SK-N-SH (cell line): Measurements from ENCODE around the gene P2RY11. TPM values are rescaled to one million over a fixed set of nuclear protein-coding genes. Genes with fewer than 3 reads are reported as not detected.

ENCODE experiments used
- CTCF ChIA-PET: fragments of 300-600, 350-600 bp; formaldehyde crosslinking; extraction: SDS; loops from one replicate; lab custom pipeline; 2021; lab: Yijun Ruan, JAX
- POLR2A ChIA-PET: fragments of 350-600 bp; sonication (Branson Sonifier 250); formaldehyde crosslinking; extraction: SDS; loops from one replicate; lab custom pipeline; 2020; ENCODE audit warnings: antibody characterized with exemption, inconsistent platforms; lab: Yijun Ruan, JAX
- DNase-seq: peaks from one replicate; pipeline ENCODE4 v3.0.0; 2012
- H2AFZ ChIP-seq: fragments of 200-600 bp; sonication (generic); 2 replicates; pipeline ENCODE4 v1.8.1; 2016; ENCODE audit warnings: antibody characterized with exemption, mild to moderate bottlenecking, low read depth
- H3F3A ChIP-seq: fragments of 200-600 bp; sonication (generic); replicated peaks from 2 replicates; pipeline ENCODE3; 2016; ENCODE audit warnings: antibody characterized with exemption, mild to moderate bottlenecking; ENCODE audit not compliant: insufficient read depth
- H3K27ac ChIP-seq, 2 experiments: fragments of 200-500 bp in 1 of 2; fragments of 200-600 bp in 1 of 2; sonication (Bioruptor generic) in 1 of 2; sonication (generic), shearing (Covaris generic) in 1 of 2; 2 replicates each; pipeline versions ENCODE4 v1.5.1 to v1.6.1; 2014 to 2016; ENCODE audit warnings: low read depth in 2 of 2, inconsistent platforms in 1 of 2, low read length in 1 of 2, mild to moderate bottlenecking in 1 of 2, mixed read lengths in 1 of 2
- H3K27me3 ChIP-seq: fragments of 200-600 bp; sonication (generic), shearing (Covaris generic); 2 replicates; pipeline ENCODE4 v1.6.1; 2016; ENCODE audit warnings: mixed run types; ENCODE audit not compliant: insufficient read depth
- H3K36me3 ChIP-seq, 2 experiments: fragments of 200-500 bp in 1 of 2; fragments of 200-600 bp in 1 of 2; sonication (Bioruptor generic) in 1 of 2; sonication (generic) in 1 of 2; replicated peaks in 1 of 2; 2 replicates each; pipeline versions ENCODE3 to v1.5.1; 2014 to 2016; ENCODE audit warnings: low read length in 1 of 2, mild to moderate bottlenecking in 1 of 2; ENCODE audit not compliant: insufficient read depth in 2 of 2, control insufficient read depth in 1 of 2
- H3K4me1 ChIP-seq, 2 experiments: fragments of 200-500 bp in 1 of 2; fragments of 200-600 bp in 1 of 2; sonication (Bioruptor generic) in 1 of 2; sonication (generic), shearing (Covaris generic) in 1 of 2; 2 replicates each; pipeline versions ENCODE4 v1.5.1 to v1.6.1; 2014 to 2016; ENCODE audit warnings: low read depth in 1 of 2, low read length in 1 of 2, mixed run types in 1 of 2; ENCODE audit not compliant: insufficient read depth in 2 of 2, control insufficient read depth in 1 of 2
- H3K4me2 ChIP-seq: fragments of 200-600 bp; sonication (generic), shearing (Covaris generic); 2 replicates; pipeline ENCODE4 v1.6.1; 2017; ENCODE audit warnings: mixed run types
- H3K4me3 ChIP-seq, 2 experiments: fragments of 200-500 bp in 1 of 2; fragments of 200-600 bp in 1 of 2; sonication (Bioruptor generic) in 1 of 2; sonication (generic), shearing (Covaris generic) in 1 of 2; 2 replicates each; pipeline versions ENCODE4 v1.5.1 to v1.8.1; 2014 to 2016; ENCODE audit warnings: low read depth in 2 of 2, inconsistent platforms in 1 of 2, low read length in 1 of 2, mild to moderate bottlenecking in 1 of 2, mixed read lengths in 1 of 2, moderate library complexity in 1 of 2
- H3K79me2 ChIP-seq: fragments of 200-600 bp; sonication (generic); 2 replicates; pipeline ENCODE4 v1.8.1; 2017; ENCODE audit warnings: mild to moderate bottlenecking; ENCODE audit not compliant: insufficient read depth
- H3K9ac ChIP-seq: fragments of 200-600 bp; sonication (generic); 2 replicates; pipeline ENCODE4 v1.6.1; 2017; ENCODE audit warnings: mixed run types
- H3K9me2 ChIP-seq: fragments of 200-600 bp; sonication (generic); 2 replicates; pipeline ENCODE4 v1.6.1; 2017; ENCODE audit warnings: mixed run types
- H3K9me3 ChIP-seq: fragments of 200-600 bp; sonication (generic); 2 replicates; pipeline ENCODE4 v1.6.1; 2017; ENCODE audit warnings: mixed run types, mild to moderate bottlenecking, moderate library complexity
- H4K20me1 ChIP-seq: fragments of 200-600 bp; sonication (generic); 2 replicates; pipeline ENCODE4 v1.6.1; 2017; ENCODE audit warnings: mild to moderate bottlenecking, mixed run types; ENCODE audit not compliant: insufficient read depth
- CHD2 ChIP-seq: fragments of 150-350 bp; IDR thresholded peaks from 2 replicates; pipeline ENCODE4 v1.6.1; 2018; ENCODE audit warnings: low read length; ENCODE audit not compliant: partially characterized antibody
- ELF1 ChIP-seq: IDR thresholded peaks from 2 replicates; pipeline ENCODE4 v1.4.0; 2012
- GABPA ChIP-seq: IDR thresholded peaks from 2 replicates; pipeline ENCODE4 v1.4.0; 2012; ENCODE audit warnings: low read depth, mild to moderate bottlenecking
- GATA2 ChIP-seq: sonication (generic); formaldehyde crosslinking; IDR thresholded peaks from 2 replicates; pipeline ENCODE4 v1.5.0; 2020; ENCODE audit warnings: mild to moderate bottlenecking, missing genetic modification reagents
- JUND ChIP-seq: IDR thresholded peaks from 2 replicates; pipeline ENCODE4 v1.4.0; 2012
- MAX ChIP-seq: IDR thresholded peaks from 2 replicates; pipeline ENCODE4 v1.4.0; 2012; ENCODE audit warnings: low read depth
- MEF2A ChIP-seq: IDR thresholded peaks from 2 replicates; pipeline ENCODE4 v1.4.0; 2012; ENCODE audit warnings: low read depth, borderline replicate concordance
- NFIC ChIP-seq: IDR thresholded peaks from 2 replicates; pipeline ENCODE4 v1.4.0; 2012; ENCODE audit warnings: borderline replicate concordance
- PBX3 ChIP-seq: IDR thresholded peaks from 2 replicates; pipeline ENCODE4; 2012
- POLR2AphosphoS5 ChIP-seq: IDR thresholded peaks from 2 replicates; pipeline ENCODE4 v1.6.1; 2012; ENCODE audit warnings: low read depth, low read length
- RAD21 ChIP-seq: IDR thresholded peaks from 2 replicates; pipeline ENCODE4 v1.6.1; 2012; ENCODE audit warnings: mild to moderate bottlenecking, low read length
- RCOR1 ChIP-seq: fragments of 150-350 bp; IDR thresholded peaks from 2 replicates; pipeline ENCODE4 v1.6.1; 2017; ENCODE audit warnings: antibody characterized with exemption, low read length
- REST ChIP-seq: IDR thresholded peaks from 2 replicates; pipeline ENCODE4 v1.6.1; 2012; ENCODE audit warnings: mild to moderate bottlenecking, low read depth, low read length, moderate library complexity
- RFX5 ChIP-seq: IDR thresholded peaks from 2 replicates; pipeline ENCODE4 v1.6.1; 2012; ENCODE audit warnings: mild to moderate bottlenecking, improper control_type of control experiment, low read length
- SIN3A ChIP-seq: IDR thresholded peaks from 2 replicates; pipeline ENCODE4 v1.6.1; 2012; ENCODE audit warnings: low read depth, mild to moderate bottlenecking, low read length, moderate library complexity, borderline replicate concordance
- SMC3 ChIP-seq: IDR thresholded peaks from 2 replicates; pipeline ENCODE4 v1.6.1; 2012; ENCODE audit warnings: low read depth, low read length, improper control_type of control experiment
- TAF1 ChIP-seq: IDR thresholded peaks from 2 replicates; pipeline ENCODE4 v1.6.1; 2012; ENCODE audit warnings: low read depth, mild to moderate bottlenecking, low read length, moderate library complexity, borderline replicate concordance
- TCF12 ChIP-seq: IDR thresholded peaks from 2 replicates; pipeline ENCODE4 v1.4.0; 2012
- TEAD4 ChIP-seq: IDR thresholded peaks from 2 replicates; pipeline ENCODE4 v1.4.0; 2012; ENCODE audit warnings: mild to moderate bottlenecking, borderline replicate concordance; ENCODE audit not compliant: insufficient read depth
- YY1 ChIP-seq: IDR thresholded peaks from 2 replicates; pipeline ENCODE4 v1.4.0; 2012; ENCODE audit warnings: low read depth, mild to moderate bottlenecking
- ZBTB33 ChIP-seq: IDR thresholded peaks from 2 replicates; pipeline ENCODE4 v1.4.0; 2012; ENCODE audit warnings: low read depth, borderline replicate concordance
- WGBS: methylation state at CpG from one replicate; pipeline ENCODE4 v1.1.6; 2017; ENCODE audit warnings: low lambda C conversion rate; 5-methylcytosine and 5-hydroxymethylcytosine counted together
- polyA plus RNA-seq, 3 experiments: library from polyadenylated mRNA; depleted of rRNA; stranded (reverse); fragments of >200 nt; gene quantifications; 2 replicates each; pipeline ENCODE4 v1.2.3, GENCODE V29; 2012

P2RY11 gene
- polyA plus RNA-seq, 1 of the 3 experiments (the other 2 are of a cell fraction): 6.8 TPM

- Histone ChIP-seq H3K27me3 (no peaks in the 10 kb centered on the region), H4K20me1 (no peaks in the 10 kb centered on the region), H3K4me1 (peaks cover 0 to 20% of the 10 kb centered on the region in 2 experiments; a peak in 1 of 4 replicates), H3K9ac (no peak overlapping the region), H3K9me3 (no peaks in the 10 kb centered on the region), H3K36me3 (peaks cover 39 to 75% of the 10 kb centered on the region in 2 experiments), H3K27ac (no peak overlapping the region), H3K4me2 (no peak overlapping the region), H3K4me3 (no peak overlapping the region), H2AFZ (no peak overlapping the region), H3F3A (no peaks in the 10 kb centered on the region), H3K79me2 (no peaks in the 10 kb centered on the region; the same call in 1 of the 2 replicates), H3K9me2 (no peaks in the 10 kb centered on the region)
- TF ChIP-seq MAX (no peak), POLR2AphosphoS5 (no peak), RFX5 (no peak), RCOR1 (no peak), REST (no peak), PBX3 (no peak), TCF12 (no peak), CHD2 (no peak), GATA2 (no peak), GABPA (no peak), JUND (no peak), YY1 (no peak), RAD21 (no peak), ELF1 (no peak), SMC3 (no peak)
- CTCF ChIA-PET: interaction anchor here (1.1 kb wide), 1 partner anchor 107 kb away, joined by 3 read pairs; no protein-coding TSS in a partner anchor
- POLR2A ChIA-PET: interaction anchor here (0.6 to 0.7 kb wide), 2 partner anchors 29 to 51 kb away, joined by 3 to 5 read pairs; partner anchors contain the start of gene DNMT1
- no peak for DNase-seq
- WGBS: 94% methylated on average over 11 of the region's 11 CpGs
Measured at GRCh38 chr19:10143681-10144080, 32.2 kb downstream of the P2RY11 start.

GRCh38 chr19:10144361-10144760, 32.9 kb downstream of the P2RY11 start:
- Histone ChIP-seq H3K79me2 (no peaks in the 10 kb centered on the region; the same call in 1 of the 2 replicates), H3K9ac (no peak overlapping the region), H3K4me1 (peaks cover 0 to 13% of the 10 kb centered on the region in 2 experiments; a peak in 1 of 4 replicates), H3K27ac (no peak overlapping the region), H3K27me3 (no peaks in the 10 kb centered on the region), H3K9me2 (no peaks in the 10 kb centered on the region), H3K4me2 (no peak overlapping the region), H3K9me3 (no peaks in the 10 kb centered on the region), H3F3A (no peaks in the 10 kb centered on the region), H4K20me1 (no peaks in the 10 kb centered on the region), H3K36me3 (peaks cover 43 to 73% of the 10 kb centered on the region in 2 experiments), H3K4me3 (no peak overlapping the region), H2AFZ (no peak overlapping the region)
- CTCF ChIA-PET: interaction anchor here (0.7 kb wide), 1 partner anchor 27 kb away, joined by 3 read pairs; no protein-coding TSS in a partner anchor
- DNase-seq: no peak
- POLR2A ChIA-PET: no interaction called here
- WGBS: 100% methylated on average over 9 of the region's 10 CpGs
- no peak for TF ChIP-seq MEF2A
- no peak for TF ChIP-seq NFIC
- TF ChIP-seq RAD21: no peak
- no peak for TF ChIP-seq TEAD4
- TF ChIP-seq SIN3A: no peak
- no peak for TF ChIP-seq TAF1
- no peak for TF ChIP-seq ZBTB33
- no peak for TF ChIP-seq MAX
- TF ChIP-seq GABPA: no peak
